Measurements from ENCODE around the gene ROPN1B. TPM values are rescaled to one million over a fixed set of nuclear protein-coding genes. Genes with fewer than 3 reads are reported as not detected.

ROPN1B gene
- total and polyA plus RNA-seq, 2 of the 8 experiments (the other 6 are each of a cell fraction or from before 2014, with no cell fraction given), result 0.30 TPM; not detected in 1

- TF ChIP-seq TAF7 (optimal IDR thresholded peaks at IDR 0.05; ENCODE audit: borderline replicate concordance, low read depth, low read length) (no peak), BCL11A (IDR thresholded peaks at IDR 0.05; ENCODE audit: low read depth in 2 of 2, low read length in 2 of 2) (no peak)
Observed at GRCh38 chr3:126008219-126008618, 39.2 kb downstream of the ROPN1B start (continued).
